Sigmoid colon (tissue), 7 donors: ENCODE measurements around the gene ZNF581. TPM values are rescaled to one million over a fixed set of nuclear protein-coding genes. Genes with fewer than 3 reads are reported as not detected.

Experiments used
- DNase-seq: peaks from one replicate; pipeline ENCODE4 v3.0.0-alpha.2; 2019
- H3K27ac ChIP-seq, 4 donors: fragments of 200-600 bp; sonication (generic); one replicate each; pipeline ENCODE4 v1.5.1; 2016 to 2019; ENCODE audit warnings: mild to moderate bottlenecking in 1 of 4
- H3K27me3 ChIP-seq, 3 donors: fragments of 200-600 bp; sonication (generic); one replicate each; pipeline ENCODE4 v1.5.1; 2019; ENCODE audit warnings: mild to moderate bottlenecking in 1 of 3
- H3K36me3 ChIP-seq, 4 donors: fragments of 200-600 bp; sonication (generic); one replicate each; pipeline ENCODE4 v1.5.1; 2016 to 2019
- H3K4me1 ChIP-seq, 4 donors: fragments of 200-600 bp; sonication (generic); one replicate each; pipeline ENCODE4 v1.5.1; 2017 to 2019
- H3K4me3 ChIP-seq, 4 donors: fragments of 200-600 bp; sonication (generic); one replicate each; pipeline ENCODE4 v1.5.1; 2017 to 2019; ENCODE audit warnings: mild to moderate bottlenecking in 2 of 4, moderate library complexity in 1 of 4
- H3K9me3 ChIP-seq, 4 donors: fragments of 200-600 bp in 3 of 4; sonication (generic) in 3 of 4; one replicate each; pipeline versions ENCODE4 v1.5.1 to v1.6.1; 2013 to 2019
- EP300 ChIP-seq, 4 donors: sonication (generic); formaldehyde crosslinking; IDR thresholded peaks; one replicate each; pipeline ENCODE4 v1.6.1; 2017; ENCODE audit warnings: antibody characterized with exemption in 4 of 4
- POLR2A ChIP-seq, 2 donors: fragments of 450-650 bp; IDR thresholded peaks; one replicate each; pipeline ENCODE4 v1.6.1; 2016; ENCODE audit warnings: antibody characterized with exemption in 2 of 2, mild to moderate bottlenecking in 2 of 2, moderate library complexity in 2 of 2
- POLR2AphosphoS5 ChIP-seq, 4 donors: sonication (generic); formaldehyde crosslinking; IDR thresholded peaks; one replicate each; pipeline ENCODE4 v1.6.1; 2017; ENCODE audit warnings: antibody characterized with exemption in 4 of 4
- WGBS, 2 donors: extraction: QIAGEN DNeasy Blood & Tissue Kit; methylation state at CpG; one replicate each; pipeline ENCODE4 v1.1.7; 2013; 5-methylcytosine and 5-hydroxymethylcytosine counted together
- intact Hi-C: fragments of 100-400 bp; cut with DNase I; formaldehyde crosslinking; loops from one replicate; pipeline ENCODE4 v1.15.1; 2023
- polyA plus RNA-seq, 3 donors: library from polyadenylated mRNA; stranded (reverse); fragments of 200-250 nt; gene quantifications; one replicate each; pipeline ENCODE4 v1.2.3, GENCODE V29; 2013
- total RNA-seq, 4 donors: library from RNA; depleted of rRNA; stranded (reverse); fragments of >200 nt; gene quantifications; one replicate each; pipeline ENCODE4 v1.1.0, GENCODE V29; 2016
- TF ChIP-seq, protein P1 (sequence below), 4 experiments: fragments of 450-650 bp in 3 of 4; fragments of 200-600 bp in 1 of 4; IDR thresholded peaks; one replicate each; pipeline ENCODE4 v1.5.1; 2016 to 2019; ENCODE audit warnings: antibody characterized with exemption in 4 of 4, mild to moderate bottlenecking in 3 of 4, moderate library complexity in 2 of 4
- donor health status: healthy with polysubstance abuse.
- donor health status: Bipolar disorder and iron deficiency.
- donor health status: healthy.

The ZNF581 gene
- total and polyA plus RNA-seq, 7 donors: 17.1 to 43.2 (median 23.4) TPM

DNA sequence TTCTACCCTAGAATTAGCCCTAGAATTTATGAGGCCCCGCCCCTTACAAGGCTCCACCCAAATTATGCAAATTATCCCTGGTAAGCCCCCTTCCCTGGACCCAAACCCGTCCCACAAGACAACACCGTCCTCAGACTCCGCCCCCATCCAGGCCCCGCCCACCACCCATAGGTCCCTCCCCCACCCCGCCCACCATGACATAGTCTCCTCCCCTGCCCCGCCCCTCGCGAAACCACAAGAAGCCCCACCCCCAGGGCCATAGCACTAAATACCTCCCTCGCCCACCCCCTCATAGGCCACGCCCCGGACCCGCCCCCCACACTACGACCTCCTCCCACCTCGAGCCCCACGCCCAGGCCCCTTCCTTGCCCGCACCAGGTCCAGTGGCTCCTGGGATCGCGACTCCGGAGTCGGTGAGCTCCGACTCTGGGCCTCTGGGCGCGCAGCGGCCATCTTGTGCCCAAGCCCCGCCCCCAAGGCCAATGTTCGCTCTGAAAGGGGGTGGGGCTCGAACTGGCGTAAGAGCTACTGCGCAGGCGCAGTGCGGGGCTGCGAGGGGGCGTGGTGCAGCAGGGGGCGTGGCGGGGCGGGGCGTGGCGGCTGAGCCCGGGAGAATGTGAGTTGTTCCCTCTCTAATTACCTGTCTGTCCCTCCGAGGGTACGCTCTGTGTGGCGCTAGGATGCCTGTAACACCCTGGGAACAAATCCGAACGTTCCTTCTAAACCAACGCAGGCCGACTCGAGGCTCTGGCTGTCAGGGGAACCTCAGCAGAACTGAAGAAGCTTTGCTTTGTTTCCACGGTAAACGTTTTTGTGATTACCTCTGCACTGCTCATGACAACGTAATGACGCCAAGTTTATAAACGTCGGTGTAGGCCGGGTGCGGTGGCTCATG lies 19.1 kb upstream of the ZNF581 start, which contains the start of gene ZNF784:
Gene ZNF784 (minus strand): TSS at position 458 of the 895 bp plus-strand sequence. CDS start 5 bp downstream, at position 453.
- 0 to 1% methylated on average over 56 of the region's 56 CpGs for WGBS, 2 donors
- H3K9me3 ChIP-seq: no peaks in the 10 kb centered on the region
- H3K27ac ChIP-seq: peak within 1 kb of the TSS; percentile 91 to 97 (median 94)
- intact Hi-C loops: no loop called here
- TF ChIP-seq POLR2A (IDR thresholded peaks at IDR 0.05) (peak in 1 of 2 donors; percentile 12), EP300 (IDR thresholded peaks at IDR 0.05) (no peak), POLR2AphosphoS5 (IDR thresholded peaks at IDR 0.05) (peak; percentile 46 to 77 (median 62))
- TF ChIP-seq, protein P1, sequence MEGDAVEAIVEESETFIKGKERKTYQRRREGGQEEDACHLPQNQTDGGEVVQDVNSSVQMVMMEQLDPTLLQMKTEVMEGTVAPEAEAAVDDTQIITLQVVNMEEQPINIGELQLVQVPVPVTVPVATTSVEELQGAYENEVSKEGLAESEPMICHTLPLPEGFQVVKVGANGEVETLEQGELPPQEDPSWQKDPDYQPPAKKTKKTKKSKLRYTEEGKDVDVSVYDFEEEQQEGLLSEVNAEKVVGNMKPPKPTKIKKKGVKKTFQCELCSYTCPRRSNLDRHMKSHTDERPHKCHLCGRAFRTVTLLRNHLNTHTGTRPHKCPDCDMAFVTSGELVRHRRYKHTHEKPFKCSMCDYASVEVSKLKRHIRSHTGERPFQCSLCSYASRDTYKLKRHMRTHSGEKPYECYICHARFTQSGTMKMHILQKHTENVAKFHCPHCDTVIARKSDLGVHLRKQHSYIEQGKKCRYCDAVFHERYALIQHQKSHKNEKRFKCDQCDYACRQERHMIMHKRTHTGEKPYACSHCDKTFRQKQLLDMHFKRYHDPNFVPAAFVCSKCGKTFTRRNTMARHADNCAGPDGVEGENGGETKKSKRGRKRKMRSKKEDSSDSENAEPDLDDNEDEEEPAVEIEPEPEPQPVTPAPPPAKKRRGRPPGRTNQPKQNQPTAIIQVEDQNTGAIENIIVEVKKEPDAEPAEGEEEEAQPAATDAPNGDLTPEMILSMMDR (IDR thresholded peaks at IDR 0.05): no peak
- H3K4me3 ChIP-seq: peak within 1 kb of the TSS; percentile 63 to 68 (median 64)
- no peaks in the 10 kb centered on the region for H3K27me3 ChIP-seq
- peaks cover 0 to 16% (median 6%) of the 10 kb centered on the region in 4 donors for H3K36me3 ChIP-seq
- H3K4me1 ChIP-seq: peaks cover 0 to 14% (median 13%) of the 10 kb centered on the region in 4 donors
- peak; percentile 97 for DNase-seq

DNA sequence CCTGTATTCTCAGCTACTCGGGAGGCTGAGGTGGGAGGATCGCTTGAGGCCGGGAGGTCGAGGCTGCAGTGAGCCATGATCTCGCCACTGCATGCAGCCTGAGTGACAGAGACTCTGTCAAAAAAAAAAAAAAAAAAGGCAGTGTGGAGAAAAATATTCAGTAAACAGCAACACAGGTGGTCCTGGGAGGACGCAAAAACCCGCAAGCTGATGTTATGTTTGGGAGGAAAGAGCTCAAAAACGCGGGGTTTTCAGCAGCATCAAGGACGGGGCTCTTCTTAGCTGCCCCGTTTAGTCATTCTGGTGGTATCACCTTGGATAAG lies 18.5 kb upstream of the ZNF581 start:
- Histone ChIP-seq H3K27ac (peak overlapping the region; percentile 91 to 97 (median 94)), H3K4me1 (peaks cover 0 to 14% (median 13%) of the 10 kb centered on the region in 4 donors), H3K4me3 (peak overlapping the region; percentile 63 to 68 (median 64)), H3K27me3 (no peaks in the 10 kb centered on the region), H3K36me3 (peaks cover 0 to 16% (median 6%) of the 10 kb centered on the region in 4 donors), H3K9me3 (no peaks in the 10 kb centered on the region)
- DNase-seq: no peak
- intact Hi-C loops: no loop called here
- WGBS, 2 donors: 34 to 45% methylated on average over 11 of the region's 11 CpGs
- TF ChIP-seq EP300 (IDR thresholded peaks at IDR 0.05) (no peak), POLR2AphosphoS5 (IDR thresholded peaks at IDR 0.05) (no peak), POLR2A (IDR thresholded peaks at IDR 0.05) (no peak)
- TF ChIP-seq, protein P1 (IDR thresholded peaks at IDR 0.05): no peak

DNA sequence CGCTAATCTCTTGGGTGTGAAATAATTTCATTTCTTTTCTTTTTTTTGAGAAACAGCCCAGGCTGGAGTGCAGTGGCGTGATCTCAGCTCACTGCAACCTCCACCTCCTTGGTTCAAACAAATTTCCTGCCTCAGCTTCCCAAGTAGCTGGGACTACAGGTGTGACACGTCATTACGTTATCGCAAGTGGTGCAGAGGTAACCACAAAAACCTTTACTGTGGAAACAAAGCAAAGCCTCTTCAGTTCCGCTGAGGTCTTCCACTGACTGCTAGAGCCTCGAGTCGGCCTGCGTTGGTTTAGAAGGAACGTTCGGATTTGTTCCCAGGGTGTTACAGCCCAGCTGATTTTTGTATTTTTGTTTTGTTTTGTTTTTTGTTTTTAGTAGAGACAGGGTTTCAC lies 17.1 kb upstream of the ZNF581 start:
- H3K27ac ChIP-seq: no peak overlapping the region
- no peak overlapping the region for H3K4me3 ChIP-seq
- intact Hi-C loops: no loop called here
- H3K36me3 ChIP-seq: peaks cover 0 to 10% (median 3%) of the 10 kb centered on the region in 4 donors
- H3K4me1 ChIP-seq: peaks cover 0 to 14% (median 13%) of the 10 kb centered on the region in 4 donors
- no peak for TF ChIP-seq POLR2AphosphoS5 (IDR thresholded peaks at IDR 0.05)
- TF ChIP-seq, protein P1 (IDR thresholded peaks at IDR 0.05): no peak
- no peak for TF ChIP-seq POLR2A (IDR thresholded peaks at IDR 0.05)
- no peak for TF ChIP-seq EP300 (IDR thresholded peaks at IDR 0.05)
- no peaks in the 10 kb centered on the region for H3K9me3 ChIP-seq
- 78 to 87% methylated on average over 11 of the region's 11 CpGs for WGBS, 2 donors
- DNase-seq: no peak
- no peaks in the 10 kb centered on the region for H3K27me3 ChIP-seq

DNA sequence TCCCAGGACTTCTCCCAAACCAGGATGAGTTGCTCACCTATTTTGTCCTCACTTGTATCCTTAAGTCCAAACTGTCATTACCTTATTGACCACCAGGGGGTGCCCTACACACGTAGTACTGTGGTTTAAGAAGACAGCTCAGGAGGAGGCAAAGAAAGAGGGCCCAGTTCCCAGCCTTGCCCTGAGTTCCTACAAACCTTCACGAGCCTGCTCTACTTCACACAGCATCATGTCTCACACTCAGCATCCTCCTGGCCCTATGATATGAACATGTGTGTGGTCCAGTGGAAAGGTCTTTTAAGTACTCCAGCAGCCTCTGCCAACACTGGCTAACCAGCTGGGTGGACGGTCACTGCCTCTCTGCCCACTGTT lies 11.0 kb upstream of the ZNF581 start:
- WGBS, 2 donors: 28 to 31% methylated on average over 3 of the region's 3 CpGs
- Histone ChIP-seq H3K4me1 (peaks cover 0 to 34% (median 32%) of the 10 kb centered on the region in 4 donors), H3K4me3 (no peak overlapping the region), H3K36me3 (no peaks in the 10 kb centered on the region), H3K9me3 (no peaks in the 10 kb centered on the region), H3K27me3 (no peaks in the 10 kb centered on the region), H3K27ac (peak overlapping the region; percentile 69 to 98 (median 75))
- TF ChIP-seq, protein P1 (IDR thresholded peaks at IDR 0.05): peak; percentile 85 to 95 (median 92)
- no peak for TF ChIP-seq POLR2A (IDR thresholded peaks at IDR 0.05)
- intact Hi-C loops: loop anchor here (2.0 kb wide), 1 partner anchor 116 kb away; no protein-coding TSS in a partner anchor
- peak; percentile 96 for DNase-seq
